Common myeloid progenitor, CD34-positive (primary cell): Measurements from ENCODE around the gene STPG3.

ENCODE experiments used
- CTCF ChIA-PET: fragments of 350-600 bp; sonication (Branson Sonifier 250); formaldehyde crosslinking; loops from one replicate; lab custom pipeline; 2021; ENCODE audit warnings: antibody characterized with exemption; lab: Charles Lee
- POLR2A ChIA-PET: fragments of 350-600 bp; sonication (Branson Sonifier 250); formaldehyde crosslinking; loops from one replicate; lab custom pipeline; 2021; ENCODE audit warnings: antibody characterized with exemption; lab: Charles Lee
- DNase-seq, 3 donors: peaks; one replicate each; pipeline versions ENCODE4 v3.0.0 to v3.0.0-alpha.2; 2013
- H3K27ac ChIP-seq, 2 experiments: 1 replicate in 1 of 2; 2 replicates in 1 of 2; pipeline ENCODE4 v1.7.0; 2013; ENCODE audit warnings: inconsistent platforms in 2 of 2, low read length in 2 of 2, mild to moderate bottlenecking in 2 of 2, low read depth in 1 of 2, moderate library complexity in 1 of 2; ENCODE audit not compliant: severe bottlenecking in 2 of 2, insufficient read depth in 1 of 2, poor library complexity in 1 of 2
- H3K27me3 ChIP-seq, 5 experiments: replicated peaks in 2 of 5; 1 replicate in 3 of 5; 2 replicates in 2 of 5; pipeline versions ENCODE4 v1.6.1 to v1.7.0; 2013; ENCODE audit warnings: low read length in 4 of 5, mild to moderate bottlenecking in 2 of 5, moderate library complexity in 2 of 5, inconsistent platforms in 1 of 5; ENCODE audit not compliant: insufficient read depth in 5 of 5, control insufficient read depth in 4 of 5
- H3K36me3 ChIP-seq, 4 experiments: 1 replicate in 2 of 4; 2 replicates in 2 of 4; pipeline versions ENCODE4 v1.6.1 to v1.7.0; 2013; ENCODE audit warnings: low read length in 3 of 4, control low read depth in 1 of 4, mild to moderate bottlenecking in 1 of 4; ENCODE audit not compliant: control insufficient read depth in 4 of 4, insufficient read depth in 4 of 4
- H3K4me1 ChIP-seq, 4 experiments: 1 replicate in 3 of 4; 2 replicates in 1 of 4; pipeline versions ENCODE4 v1.6.1 to v1.7.1; 2013; ENCODE audit warnings: low read length in 3 of 4, mild to moderate bottlenecking in 3 of 4, control low read depth in 1 of 4, inconsistent platforms in 1 of 4, moderate library complexity in 1 of 4; ENCODE audit not compliant: control insufficient read depth in 4 of 4, insufficient read depth in 4 of 4; ENCODE audit errors: control extremely low read depth in 1 of 4
- H3K4me3 ChIP-seq, 7 experiments: 1 replicate in 4 of 7; 2 replicates in 3 of 7; pipeline versions ENCODE4 v1.5.1 to v1.7.0; 2013; ENCODE audit warnings: mild to moderate bottlenecking in 7 of 7, low read length in 6 of 7, moderate library complexity in 6 of 7, inconsistent platforms in 2 of 7, low read depth in 2 of 7, control low read depth in 1 of 7; ENCODE audit not compliant: insufficient read depth in 4 of 7, control insufficient read depth in 1 of 7; ENCODE audit errors: extremely low read depth in 1 of 7
- H3K9me3 ChIP-seq, 5 experiments: 1 replicate in 4 of 5; 2 replicates in 1 of 5; pipeline versions ENCODE4 v1.6.1 to v1.7.1; 2013; ENCODE audit warnings: low read length in 4 of 5, mild to moderate bottlenecking in 2 of 5, inconsistent platforms in 1 of 5, low read depth in 1 of 5, moderate library complexity in 1 of 5; ENCODE audit not compliant: control insufficient read depth in 4 of 5, insufficient read depth in 2 of 5; ENCODE audit errors: control extremely low read depth in 1 of 5
- WGBS: methylation state at CpG from one replicate; pipeline ENCODE4 v1.1.5; 2013; ENCODE audit not compliant: insufficient coverage; 5-methylcytosine and 5-hydroxymethylcytosine counted together

STPG3 gene

DNA sequence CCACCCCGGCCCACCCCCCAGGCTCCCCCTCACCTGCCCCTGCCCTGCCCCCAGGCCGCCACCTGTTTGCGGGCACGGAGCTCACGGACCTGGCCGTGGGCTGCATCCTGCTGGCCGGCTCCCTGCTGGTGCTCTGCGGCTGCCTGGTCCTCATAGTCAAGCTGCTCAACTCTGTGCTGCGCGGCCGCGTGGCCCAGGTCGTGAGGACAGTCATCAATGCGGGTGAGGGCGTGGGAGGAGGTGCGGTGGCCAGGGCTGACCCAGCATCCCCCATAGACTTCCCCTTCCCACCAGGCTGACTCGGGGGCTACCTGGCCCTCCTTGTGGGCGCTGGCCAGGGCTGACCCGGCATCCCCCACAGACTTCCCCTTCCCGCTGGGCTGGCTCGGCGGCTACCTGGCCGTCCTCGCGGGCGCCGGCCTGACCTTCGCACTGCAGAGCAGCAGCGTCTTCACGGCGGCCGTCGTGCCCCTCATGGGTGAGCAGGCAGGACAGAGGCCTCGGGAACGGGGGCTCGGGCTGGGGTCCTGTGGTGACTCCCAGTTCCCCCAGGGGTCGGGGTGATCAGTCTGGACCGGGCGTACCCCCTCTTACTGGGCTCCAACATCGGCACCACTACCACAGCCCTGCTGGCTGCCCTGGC lies 16.9 kb upstream of the STPG3 start:
- ChIA-PET CTCF (interaction anchor here (0.8 to 4.8 kb wide), 3 partner anchors 8 to 116 kb away, joined by 3 to 25 read pairs (median 3); partner anchors contain the start of genes CYSRT1 and RNF224), POLR2A (no interaction called here)
- peaks cover 0 to 47% (median 34%) of the 10 kb centered on the region in 4 experiments for H3K4me1 ChIP-seq
- H3K4me3 ChIP-seq = no peak overlapping the region
- no peak for DNase-seq
- no peaks in the 10 kb centered on the region for H3K9me3 ChIP-seq
- no peaks in the 10 kb centered on the region for H3K36me3 ChIP-seq
- WGBS = 77% methylated on average over 38 of the region's 40 CpGs
- no peak overlapping the region for H3K27ac ChIP-seq
- peaks cover 0 to 17% (median 0%) of the 10 kb centered on the region in 5 experiments for H3K27me3 ChIP-seq

DNA sequence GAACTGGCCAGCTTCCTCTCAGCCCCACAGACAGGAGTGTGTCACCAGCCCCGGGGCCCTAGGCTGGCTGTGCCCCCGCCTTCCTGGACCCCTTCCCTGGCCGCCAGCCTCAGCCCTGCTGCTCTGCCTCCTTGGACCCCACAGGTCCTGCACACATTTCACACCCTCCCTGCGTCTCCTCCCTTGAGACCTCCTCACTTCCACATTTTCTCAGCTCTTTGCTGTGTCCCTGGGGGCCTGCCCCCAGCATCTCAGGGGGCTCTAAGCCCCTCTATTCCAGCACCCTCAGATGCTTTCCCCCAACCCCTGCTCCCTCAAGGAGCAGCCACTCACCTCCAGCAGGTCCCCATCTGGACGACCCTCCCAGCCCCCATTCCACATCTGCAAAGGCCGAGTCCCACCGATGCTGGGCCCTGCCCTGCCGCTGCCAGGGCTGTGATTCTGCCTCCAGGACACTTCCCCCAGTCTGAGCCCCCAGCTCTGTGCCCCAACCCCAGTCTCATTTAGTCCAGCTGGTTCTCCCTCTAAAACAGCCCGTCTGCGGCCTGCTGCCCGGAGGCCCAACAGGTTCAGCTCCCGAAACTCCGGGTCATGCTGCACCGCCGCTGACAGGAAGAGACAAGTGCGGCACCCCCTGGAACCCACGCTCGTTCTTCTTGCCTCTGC lies 16.2 kb upstream of the STPG3 start:
- CTCF ChIA-PET = interaction anchor here (0.7 to 4.8 kb wide), 4 partner anchors 9 to 120 kb away, joined by 3 to 25 read pairs (median 3); partner anchors contain the start of genes CYSRT1 and RNF224
- no peak overlapping the region for H3K27ac ChIP-seq
- whole genome bisulfite sequencing = 80% methylated on average over 12 of the region's 18 CpGs
- no peaks in the 10 kb centered on the region for H3K36me3 ChIP-seq
- peaks cover 0 to 52% (median 39%) of the 10 kb centered on the region in 4 experiments for H3K4me1 ChIP-seq
- POLR2A ChIA-PET = no interaction called here
- peaks cover 0 to 10% (median 0%) of the 10 kb centered on the region in 5 experiments for H3K27me3 ChIP-seq
- DNase-seq = no peak
- H3K9me3 ChIP-seq = no peaks in the 10 kb centered on the region
- peak overlapping the region in 1 of 7 experiments; percentile 61 for H3K4me3 ChIP-seq

DNA sequence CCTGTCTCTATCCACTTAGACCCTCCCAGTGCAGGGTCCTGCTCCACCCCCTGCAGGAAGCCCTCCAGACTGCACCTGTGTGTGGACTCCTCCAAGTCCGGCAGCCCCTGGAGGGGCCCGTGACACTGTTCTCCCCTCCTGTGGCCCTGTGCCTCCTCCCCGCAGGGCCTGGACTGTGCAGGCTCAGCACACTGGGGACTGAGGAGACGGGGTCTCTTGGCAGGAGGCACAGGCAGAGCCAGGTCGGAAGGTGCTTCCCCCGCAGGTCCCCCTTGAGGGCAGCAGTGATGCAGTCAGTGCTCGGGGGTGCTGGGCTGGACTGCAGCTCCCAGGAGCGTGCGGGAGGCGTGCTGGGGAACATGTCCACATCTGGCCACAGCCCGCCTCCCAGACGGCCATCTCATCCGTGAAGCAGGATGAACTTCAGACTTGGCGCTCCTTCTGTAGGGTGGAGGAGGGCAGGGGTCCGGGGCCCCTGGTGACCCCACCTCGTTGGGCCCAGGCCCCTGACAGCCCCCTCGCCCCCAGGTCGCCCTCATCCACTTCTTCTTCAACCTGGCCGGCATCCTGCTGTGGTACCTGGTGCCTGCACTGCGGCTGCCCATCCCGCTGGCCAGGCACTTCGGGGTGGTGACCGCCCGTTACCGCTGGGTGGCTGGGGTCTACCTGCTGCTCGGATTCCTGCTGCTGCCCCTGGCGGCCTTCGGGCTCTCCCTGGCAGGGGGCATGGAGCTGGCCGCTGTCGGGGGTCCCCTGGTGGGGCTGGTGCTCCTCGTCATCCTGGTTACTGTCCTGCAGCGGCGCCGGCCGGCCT lies 15.5 kb upstream of the STPG3 start:
- H3K9me3 ChIP-seq = no peaks in the 10 kb centered on the region
- POLR2A ChIA-PET = interaction anchor here (0.5 to 1.2 kb wide), 2 partner anchors 8 to 700 kb away, joined by 4 to 5 read pairs; partner anchors contain the start of gene RNF224
- peaks cover 0 to 52% (median 44%) of the 10 kb centered on the region in 4 experiments for H3K4me1 ChIP-seq
- peaks cover 0 to 7% (median 0%) of the 10 kb centered on the region in 5 experiments for H3K27me3 ChIP-seq
- CTCF ChIA-PET = interaction anchor here (0.9 to 4.8 kb wide), 8 partner anchors 9 to 200 kb away, joined by 3 to 25 read pairs (median 4); partner anchors contain the start of genes CYSRT1, RNF224 and TMEM210
- no peak overlapping the region for H3K27ac ChIP-seq
- DNase-seq = no peak
- WGBS = 72% methylated on average over 25 of the region's 35 CpGs
- H3K4me3 ChIP-seq = peak overlapping the region in 4 of 7 experiments; percentile 38 to 70 (median 56)
- H3K36me3 ChIP-seq = no peaks in the 10 kb centered on the region

- H3K9me3 ChIP-seq = no peaks in the 10 kb centered on the region
- H3K4me1 ChIP-seq = peaks cover 0 to 52% (median 45%) of the 10 kb centered on the region in 4 experiments
- CTCF ChIA-PET = interaction anchor here (0.6 to 4.8 kb wide), 20 partner anchors 10 to 458 kb away, joined by 3 to 25 read pairs (median 4); partner anchors contain the start of genes ANAPC2, CYSRT1, RNF224 and SSNA1
- peak overlapping the region in 5 of 7 experiments; percentile 38 to 70 (median 52) for H3K4me3 ChIP-seq
- H3K36me3 ChIP-seq = no peaks in the 10 kb centered on the region
- peaks cover 0 to 7% (median 0%) of the 10 kb centered on the region in 5 experiments for H3K27me3 ChIP-seq
- WGBS = 6% methylated on average over 26 of the region's 31 CpGs
- peak; percentile 88 to 93 (median 92) for DNase-seq
- peak overlapping the region in 1 of 2 experiments; percentile 54 for H3K27ac ChIP-seq
- POLR2A ChIA-PET = interaction anchor here (0.5 to 1.2 kb wide), 3 partner anchors 9 to 701 kb away, joined by 4 to 5 read pairs (median 4); partner anchors contain the start of gene RNF224
Observed at GRCh38 chr9:137236238-137236935, 14.7 kb upstream of the STPG3 start.

- Histone ChIP-seq H3K4me1 (peaks cover 0 to 54% (median 49%) of the 10 kb centered on the region in 4 experiments), H3K27ac (peak overlapping the region in 1 of 2 experiments; percentile 54), H3K36me3 (peaks cover 0 to 3% (median 2%) of the 10 kb centered on the region in 4 experiments), H3K27me3 (peaks cover 0 to 7% (median 0%) of the 10 kb centered on the region in 5 experiments), H3K9me3 (no peaks in the 10 kb centered on the region), H3K4me3 (peak overlapping the region in 5 of 7 experiments; percentile 19 to 70 (median 52))
- WGBS = 23% methylated on average over 8 of the region's 11 CpGs
- ChIA-PET POLR2A (interaction anchor here (0.9 to 1.2 kb wide), 2 partner anchors 10 to 109 kb away, joined by 4 to 5 read pairs; partner anchors contain the start of gene RNF224), CTCF (interaction anchor here (0.6 to 4.8 kb wide), 22 partner anchors 11 to 459 kb away, joined by 3 to 25 read pairs (median 4); partner anchors contain the start of genes ANAPC2, CYSRT1, RNF224 and SSNA1)
- DNase-seq = no peak
Observed at GRCh38 chr9:137236936-137237421, 14.1 kb upstream of the STPG3 start.
